H1 (cell line): ENCODE measurements around the gene STX16. TPM values are rescaled to one million over a fixed set of nuclear protein-coding genes. Genes with fewer than 3 reads are reported as not detected.

Source experiments
- CTCF ChIA-PET: fragments of 300-600 bp; sonication (Branson Sonifier 250); formaldehyde crosslinking; loops from one replicate; lab custom pipeline; 2021; ENCODE audit not compliant: partially characterized antibody; lab: Charles Lee
- POLR2A ChIA-PET: fragments of 300-600 bp; sonication (Branson Sonifier 250); formaldehyde crosslinking; loops from one replicate; lab custom pipeline; 2021; ENCODE audit warnings: inconsistent platforms; ENCODE audit not compliant: partially characterized antibody; lab: Charles Lee
- DNase-seq, 2 experiments: peaks; one replicate each; pipeline versions ENCODE4 v3.0.0 to v3.0.0-alpha.2; 2010 to 2022; ENCODE audit warnings: low spot score in 2 of 2, low read depth in 1 of 2, mixed read lengths in 1 of 2
- FAIRE-seq: peaks from 2 replicates; lab custom pipeline; 2011; peaks lifted over from hg19 to GRCh38; lab: Jason Lieb, UNC
- H2AFZ ChIP-seq: 2 replicates; pipeline ENCODE4 v1.8.1; 2012; ENCODE audit warnings: low read length, inconsistent platforms
- H2AK5ac ChIP-seq: 2 replicates; pipeline ENCODE4 v1.6.1; 2013; ENCODE audit warnings: low read depth, low read length
- H2BK120ac ChIP-seq: replicated peaks from 2 replicates; pipeline ENCODE3; 2013; ENCODE audit warnings: low read depth, low read length, inconsistent platforms
- H2BK12ac ChIP-seq: 2 replicates; pipeline ENCODE4 v1.6.1; 2013; ENCODE audit warnings: low read depth, low read length
- H2BK15ac ChIP-seq: 2 replicates; pipeline ENCODE4 v1.6.1; 2013; ENCODE audit warnings: low read length
- H2BK20ac ChIP-seq: 2 replicates; pipeline ENCODE4 v1.6.1; 2013; ENCODE audit warnings: low read length
- H2BK5ac ChIP-seq: 2 replicates; pipeline ENCODE4 v1.6.1; 2013; ENCODE audit warnings: low read depth, low read length
- H3K14ac ChIP-seq: 2 replicates; pipeline ENCODE4 v1.6.1; 2013; ENCODE audit warnings: inconsistent platforms; ENCODE audit not compliant: insufficient read length
- H3K18ac ChIP-seq: 2 replicates; pipeline ENCODE4 v1.6.1; 2013; ENCODE audit warnings: low read length; ENCODE audit errors: extremely low read depth
- H3K23ac ChIP-seq: 2 replicates; pipeline ENCODE4 v1.6.1; 2013; ENCODE audit warnings: inconsistent platforms; ENCODE audit not compliant: insufficient read length
- H3K23me2 ChIP-seq: 2 replicates; pipeline ENCODE4 v1.6.1; 2013; ENCODE audit warnings: low read depth, low read length
- H3K27ac ChIP-seq: 2 replicates; pipeline ENCODE4 v1.6.1; 2011; ENCODE audit warnings: low read depth, low read length, inconsistent platforms
- H3K27me3 ChIP-seq, 4 experiments: replicated peaks in 1 of 4; 1 replicate in 1 of 4; 2 replicates in 3 of 4; pipeline versions ENCODE4 v1.6.1 to v1.8.1; 2011 to 2013; ENCODE audit warnings: low read length in 3 of 4, mild to moderate bottlenecking in 3 of 4, inconsistent platforms in 2 of 4, mixed read lengths in 2 of 4, moderate library complexity in 1 of 4; ENCODE audit not compliant: control insufficient read depth in 3 of 4, insufficient read depth in 3 of 4; ENCODE audit errors: extremely low read depth in 1 of 4
- H3K36me3 ChIP-seq, 4 experiments: 2 replicates each; pipeline versions ENCODE4 v1.6.1 to v1.8.1; 2011 to 2013; ENCODE audit warnings: mild to moderate bottlenecking in 4 of 4, low read length in 3 of 4, moderate library complexity in 2 of 4, control low read depth in 1 of 4, inconsistent platforms in 1 of 4; ENCODE audit not compliant: insufficient read depth in 4 of 4, control insufficient read depth in 2 of 4
- H3K4ac ChIP-seq: replicated peaks from 2 replicates; pipeline ENCODE3; 2013; ENCODE audit warnings: low read length, low read depth, mixed read lengths, inconsistent platforms; ENCODE audit not compliant: insufficient read length
- H3K4me1 ChIP-seq, 4 experiments: replicated peaks in 1 of 4; 1 replicate in 1 of 4; 2 replicates in 3 of 4; pipeline versions ENCODE4 v1.6.1 to v1.8.1; 2011 to 2013; ENCODE audit warnings: low read length in 3 of 4, inconsistent platforms in 2 of 4, mixed read lengths in 1 of 4; ENCODE audit not compliant: insufficient read depth in 4 of 4, control insufficient read depth in 3 of 4
- H3K4me2 ChIP-seq, 2 experiments: 2 replicates each; pipeline versions ENCODE4 v1.6.1 to v1.8.1; 2011 to 2013; ENCODE audit warnings: low read depth in 2 of 2, low read length in 2 of 2, control low read depth in 1 of 2, inconsistent platforms in 1 of 2, mild to moderate bottlenecking in 1 of 2; ENCODE audit not compliant: insufficient read depth in 1 of 2
- H3K4me3 ChIP-seq, 4 experiments: fragments of 200-600, 300-600 bp in 1 of 4; sonication (generic), shearing (Covaris generic), sonication (Bioruptor Twin) in 1 of 4; 2 replicates each; pipeline versions ENCODE4 v1.5.1 to v1.8.1; 2011 to 2016; ENCODE audit warnings: low read length in 4 of 4, low read depth in 3 of 4, control low read depth in 2 of 4, inconsistent platforms in 2 of 4, mild to moderate bottlenecking in 2 of 4, mixed read lengths in 1 of 4, moderate library complexity in 1 of 4; ENCODE audit not compliant: insufficient read depth in 2 of 4; ENCODE audit errors: extremely low read depth in 1 of 4
- H3K56ac ChIP-seq: replicated peaks from 2 replicates; pipeline ENCODE3; 2013; ENCODE audit warnings: low read depth, mild to moderate bottlenecking, mixed read lengths, low read length, inconsistent platforms; ENCODE audit not compliant: insufficient read length
- H3K79me1 ChIP-seq: 2 replicates; pipeline ENCODE4 v1.6.1; 2013; ENCODE audit warnings: low read depth, low read length, control low read depth
- H3K79me2 ChIP-seq, 2 experiments: 2 replicates each; pipeline versions ENCODE4 v1.6.1 to v1.8.1; 2012 to 2013; ENCODE audit warnings: low read length in 2 of 2, mild to moderate bottlenecking in 2 of 2, inconsistent platforms in 1 of 2; ENCODE audit not compliant: insufficient read depth in 2 of 2, control insufficient read depth in 1 of 2
- H3K9ac ChIP-seq, 4 experiments: replicated peaks in 1 of 4; 1 replicate in 1 of 4; 2 replicates in 3 of 4; pipeline versions ENCODE4 v1.6.1 to v1.8.1; 2011 to 2013; ENCODE audit warnings: low read depth in 3 of 4, low read length in 3 of 4, control low read depth in 2 of 4, mild to moderate bottlenecking in 2 of 4, moderate library complexity in 2 of 4, inconsistent platforms in 1 of 4; ENCODE audit errors: extremely low read depth in 1 of 4
- H3K9me3 ChIP-seq, 2 experiments: 2 replicates each; pipeline versions ENCODE4 v1.6.1 to v1.8.1; 2012 to 2013; ENCODE audit warnings: mild to moderate bottlenecking in 2 of 2, moderate library complexity in 2 of 2, control low read depth in 1 of 2, inconsistent platforms in 1 of 2, low read depth in 1 of 2, low read length in 1 of 2, mixed read lengths in 1 of 2; ENCODE audit not compliant: insufficient read depth in 2 of 2
- H4K20me1 ChIP-seq, 2 experiments: replicated peaks in 1 of 2; 2 replicates each; pipeline versions ENCODE3 to v1.8.1; 2011 to 2013; ENCODE audit warnings: inconsistent platforms in 2 of 2, low read length in 2 of 2, mild to moderate bottlenecking in 1 of 2; ENCODE audit not compliant: insufficient read depth in 2 of 2, control insufficient read depth in 1 of 2
- H4K5ac ChIP-seq: 2 replicates; pipeline ENCODE4 v1.6.1; 2013; ENCODE audit warnings: low read length, low read depth, mixed read lengths, inconsistent platforms; ENCODE audit not compliant: insufficient read length
- H4K8ac ChIP-seq: 2 replicates; pipeline ENCODE4 v1.8.0; 2013; ENCODE audit warnings: mild to moderate bottlenecking, moderate library complexity, low read length, inconsistent platforms; ENCODE audit not compliant: insufficient read depth; ENCODE audit errors: extremely low read depth
- H4K91ac ChIP-seq: replicated peaks from 2 replicates; pipeline ENCODE3; 2013; ENCODE audit warnings: low read length, mixed read lengths, inconsistent platforms; ENCODE audit not compliant: insufficient read length
- CBX8 ChIP-seq: fragments of 300-800, 300-1000 bp; sonication (generic); IDR thresholded peaks from 2 replicates; pipeline ENCODE4 v1.7.1; 2016; ENCODE audit warnings: low read depth, low read length, borderline replicate concordance
- EP300 ChIP-seq, 2 experiments: IDR thresholded peaks; 1 replicate in 1 of 2; 2 replicates in 1 of 2; pipeline ENCODE4 v1.6.1; 2011 to 2012; ENCODE audit warnings: low read depth in 2 of 2, low read length in 2 of 2, mild to moderate bottlenecking in 2 of 2, borderline replicate concordance in 1 of 2, inconsistent platforms in 1 of 2, moderate library complexity in 1 of 2
- JUND ChIP-seq: IDR thresholded peaks from 2 replicates; pipeline ENCODE4 v1.6.1; 2011; ENCODE audit warnings: mild to moderate bottlenecking, improper control_type of control experiment, low read length
- MAFK ChIP-seq: IDR thresholded peaks from 2 replicates; pipeline ENCODE4 v1.6.1; 2012; ENCODE audit warnings: low read depth, mild to moderate bottlenecking, improper control_type of control experiment, low read length
- TAF7 ChIP-seq: optimal IDR thresholded peaks from 2 replicates; pipeline ENCODE3; 2011; ENCODE audit warnings: low read depth, mild to moderate bottlenecking, inconsistent platforms, low read length, moderate library complexity, borderline replicate concordance
- TEAD4 ChIP-seq: IDR thresholded peaks from 2 replicates; pipeline ENCODE4 v1.6.1; 2012; ENCODE audit warnings: low read depth, low read length, inconsistent platforms, mixed read lengths
- WGBS, 2 experiments: shearing (Covaris generic) in 1 of 2; methylation state at CpG; one replicate each; pipeline versions ENCODE4 v1.1.6 to v1.1.7; 2013 to 2015; ENCODE audit warnings: low lambda C conversion rate in 2 of 2, mixed read lengths in 2 of 2, inconsistent platforms in 1 of 2, low coverage in 1 of 2, missing lambda C conversion rate in 1 of 2; ENCODE audit not compliant: insufficient replicate concordance in 2 of 2, insufficient coverage in 1 of 2, insufficient read length in 1 of 2; ENCODE audit errors: extremely low coverage in 1 of 2, missing lambda C conversion rate in 1 of 2; 5-methylcytosine and 5-hydroxymethylcytosine counted together
- polyA plus RNA-seq, 7 experiments: library from polyadenylated mRNA; depleted of rRNA in 3 of 7; stranded (reverse) in 5 of 7; unstranded in 2 of 7; fragments of >200 nt in 5 of 7; fragments of 200-250 nt in 2 of 7; gene quantifications; 1 replicate in 5 of 7; 2 replicates in 1 of 7; 4 replicates in 1 of 7; pipeline versions ENCODE4 v1.2.1 to v1.2.3, GENCODE V29; 2011 to 2013; ENCODE audit warnings: missing spikeins in 2 of 7, mixed read lengths in 2 of 7
- total RNA-seq: library from RNA; stranded (reverse); fragmentation: NEBNext Ultra II Directional; extraction: Animal tissue kit (Norgen Biotek cat#: 25700); gene quantifications from 2 replicates; pipeline ENCODE4 v1.2.1, GENCODE V29; 2021
- TF ChIP-seq, protein P1 (sequence below): IDR thresholded peaks from 2 replicates; pipeline ENCODE4 v1.6.1; 2012; ENCODE audit warnings: low read length, inconsistent platforms

STX16 gene
- total and polyA plus RNA-seq, 2 of the 8 experiments (the other 6 are each of a cell fraction or from before 2014, with no cell fraction given), result 45.2 to 61.6 TPM

GRCh38 chr20:58619864-58620431 is 31.1 kb upstream of the STX16 start:
- no peak overlapping the region for H4K5ac ChIP-seq
- H2AK5ac ChIP-seq, result 0 out of 2 replicates have a peak overlapping the region, but pooled peaks have one; percentile 82
- no peak overlapping the region for H2BK120ac ChIP-seq
- no peak overlapping the region for H3K56ac ChIP-seq
- no peak overlapping the region for H3K23ac ChIP-seq
- WGBS, 2 experiments, result 85% methylated on average over 11 of the region's 11 CpGs; no CpG with 5 or more reads in 1 of the 2 experiments
- H3K4ac ChIP-seq, result no peak overlapping the region
- ChIA-PET CTCF (interaction anchor here (0.5 to 3.1 kb wide), 13 partner anchors 9 to 193 kb away, joined by 3 to 16 read pairs (median 4); partner anchors contain the start of gene STX16), POLR2A (interaction anchor here (0.7 to 4.5 kb wide), 26 partner anchors 11 to 270 kb away, joined by 3 to 26 read pairs (median 6); partner anchors contain the start of genes APCDD1L and STX16)
- DNase-seq, result peak in 1 of 2 experiments; percentile 50
- H2BK12ac ChIP-seq, result peak overlapping the region; percentile 62; the same call in 1 of the 2 replicates
- no peaks in the 10 kb centered on the region for H4K20me1 ChIP-seq
- peaks cover 0 to 9% (median 5%) of the 10 kb centered on the region in 4 experiments; a peak in 5 of 7 replicates for H3K4me1 ChIP-seq
- peaks cover 15 to 18% of the 10 kb centered on the region in 2 experiments for H3K9me3 ChIP-seq
- H3K4me3 ChIP-seq, result no peak overlapping the region
- H3K23me2 ChIP-seq, result peaks cover 6% of the 10 kb centered on the region
- H3K27me3 ChIP-seq, result peaks cover 0 to 13% (median 7%) of the 10 kb centered on the region in 4 experiments; a peak in 4 of 7 replicates
- peak overlapping the region; percentile 41; the same call in 1 of the 2 replicates for H2BK5ac ChIP-seq
- no peak overlapping the region; the same call in 1 of the 2 replicates for H4K8ac ChIP-seq
- H2AFZ ChIP-seq, result no peak overlapping the region
- no peak overlapping the region for H2BK15ac ChIP-seq
- H3K36me3 ChIP-seq, result no peaks in the 10 kb centered on the region; a peak in 1 of 8 replicates
- no peak overlapping the region for H3K27ac ChIP-seq
- H3K79me2 ChIP-seq, result no peaks in the 10 kb centered on the region
- peak overlapping the region; percentile 9; the same call in 1 of the 2 replicates for H3K18ac ChIP-seq
- H3K9ac ChIP-seq, result no peak overlapping the region
- no peak overlapping the region for H2BK20ac ChIP-seq
- H4K91ac ChIP-seq, result no peak overlapping the region
- no peak for FAIRE-seq
- H3K79me1 ChIP-seq, result no peaks in the 10 kb centered on the region
- H3K14ac ChIP-seq, result no peak overlapping the region
- H3K4me2 ChIP-seq, result no peak overlapping the region
- TF ChIP-seq TAF7 (peak; percentile 100), TEAD4 (no peak), MAFK (no peak), CBX8 (no peak), EP300 (IDR thresholded peaks at IDR 0.05; ENCODE audit: borderline replicate concordance in 1 of 2, low read depth in 2 of 2, low read length in 2 of 2) (no peak), JUND (no peak)
- TF ChIP-seq, protein P1, sequence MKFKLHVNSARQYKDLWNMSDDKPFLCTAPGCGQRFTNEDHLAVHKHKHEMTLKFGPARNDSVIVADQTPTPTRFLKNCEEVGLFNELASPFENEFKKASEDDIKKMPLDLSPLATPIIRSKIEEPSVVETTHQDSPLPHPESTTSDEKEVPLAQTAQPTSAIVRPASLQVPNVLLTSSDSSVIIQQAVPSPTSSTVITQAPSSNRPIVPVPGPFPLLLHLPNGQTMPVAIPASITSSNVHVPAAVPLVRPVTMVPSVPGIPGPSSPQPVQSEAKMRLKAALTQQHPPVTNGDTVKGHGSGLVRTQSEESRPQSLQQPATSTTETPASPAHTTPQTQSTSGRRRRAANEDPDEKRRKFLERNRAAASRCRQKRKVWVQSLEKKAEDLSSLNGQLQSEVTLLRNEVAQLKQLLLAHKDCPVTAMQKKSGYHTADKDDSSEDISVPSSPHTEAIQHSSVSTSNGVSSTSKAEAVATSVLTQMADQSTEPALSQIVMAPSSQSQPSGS, result no peak; the same call in 1 of the 2 replicates
